ENCODE results near the gene VPS35L. TPM values are rescaled to one million over a fixed set of nuclear protein-coding genes. Genes with fewer than 3 reads are reported as not detected.

VPS35L gene
- total and polyA plus RNA-seq, 4 donors: 27.4 to 65.4 (median 47.1) TPM

DNA sequence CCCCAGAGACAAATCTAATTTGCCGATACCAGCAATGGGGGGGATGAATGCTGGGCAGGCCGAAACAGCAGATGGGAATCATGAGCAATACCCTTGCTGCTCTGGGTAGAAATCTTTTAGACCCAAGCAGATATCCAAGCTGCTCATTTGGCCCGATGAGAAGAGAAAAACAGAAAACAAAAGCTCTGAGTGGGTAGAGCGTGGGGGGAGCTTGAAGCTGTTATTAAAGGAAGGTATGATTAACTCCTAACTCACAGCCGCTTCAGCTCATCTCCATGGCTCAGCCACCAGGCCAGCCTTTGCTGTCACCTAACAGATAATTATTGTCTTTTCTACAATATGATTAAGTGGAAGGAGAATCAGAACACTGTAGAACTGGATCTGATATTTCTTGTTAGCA is 58.3 kb downstream of the VPS35L start:
- Histone ChIP-seq H3K36me3 (ENCODE audit: control insufficient read depth in 4 of 4, insufficient read depth in 4 of 4, low read length in 4 of 4) (peaks cover 4 to 31% (median 19%) of the 10 kb centered on the region in 4 donors), H3K9me3 (ENCODE audit: control insufficient read depth in 4 of 4, insufficient read depth in 3 of 4, low read length in 3 of 4) (peaks cover 0 to 2% (median 0%) of the 10 kb centered on the region in 4 donors), H3K4me1 (ENCODE audit: control insufficient read depth in 5 of 5, insufficient read depth in 5 of 5, low read length in 5 of 5) (no peaks in the 10 kb centered on the region), H3K9ac (ENCODE audit: insufficient read depth in 1 of 2, low read length in 2 of 2) (no peak overlapping the region), H3K27me3 (ENCODE audit: control insufficient read depth in 3 of 3, insufficient read depth in 3 of 3, low read length in 2 of 3) (no peaks in the 10 kb centered on the region), H3K4me3 (no peak overlapping the region), H3K27ac (ENCODE audit: low read depth in 1 of 2, low read length in 1 of 2) (no peak overlapping the region)
- 89 to 97% methylated on average over 5 of the region's 5 CpGs for WGBS, 2 donors
- no peak for TF ChIP-seq CTCF (IDR thresholded peaks at IDR 0.05; ENCODE audit: control extremely low read depth, extremely low read depth)
- no peak for DNase-seq
- no peak for ATAC-seq (ENCODE audit: insufficient read depth, low FRiP score)

DNA sequence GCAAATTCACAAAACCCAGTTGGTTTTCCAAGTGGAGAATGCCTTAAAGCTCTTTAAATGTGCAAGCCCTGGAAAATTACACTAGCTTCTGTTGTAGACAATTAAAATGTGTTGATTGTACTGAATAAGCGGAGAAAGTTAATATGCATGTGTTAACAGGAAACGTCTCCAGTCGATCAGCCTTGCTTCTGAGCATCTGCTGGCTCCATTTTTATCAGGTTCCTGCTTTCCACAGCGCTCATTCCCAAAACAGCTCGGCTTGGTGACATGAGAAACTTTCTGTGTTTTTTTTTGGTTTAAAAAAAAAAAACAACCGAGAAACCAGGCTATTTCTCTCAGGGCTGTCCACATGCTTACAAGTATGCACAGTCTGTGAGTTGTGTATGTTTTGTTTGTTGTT is 60.7 kb downstream of the VPS35L start:
- H3K36me3 ChIP-seq (ENCODE audit: control insufficient read depth in 4 of 4, insufficient read depth in 4 of 4, low read length in 4 of 4): peaks cover 8 to 25% (median 13%) of the 10 kb centered on the region in 4 donors
- H3K9me3 ChIP-seq (ENCODE audit: control insufficient read depth in 4 of 4, insufficient read depth in 3 of 4, low read length in 3 of 4): peaks cover 0 to 2% (median 0%) of the 10 kb centered on the region in 4 donors
- no peak for DNase-seq
- no peak overlapping the region for H3K27ac ChIP-seq (ENCODE audit: low read depth in 1 of 2, low read length in 1 of 2)
- no peak for TF ChIP-seq CTCF (IDR thresholded peaks at IDR 0.05; ENCODE audit: control extremely low read depth, extremely low read depth)
- H3K4me3 ChIP-seq: no peak overlapping the region
- no peak overlapping the region for H3K9ac ChIP-seq (ENCODE audit: insufficient read depth in 1 of 2, low read length in 2 of 2)
- no peaks in the 10 kb centered on the region for H3K27me3 ChIP-seq (ENCODE audit: control insufficient read depth in 3 of 3, insufficient read depth in 3 of 3, low read length in 2 of 3)
- no peaks in the 10 kb centered on the region for H3K4me1 ChIP-seq (ENCODE audit: control insufficient read depth in 5 of 5, insufficient read depth in 5 of 5, low read length in 5 of 5)
- 89 to 92% methylated on average over 6 of the region's 6 CpGs for WGBS, 2 donors
- no peak for ATAC-seq (ENCODE audit: insufficient read depth, low FRiP score)

GRCh38 chr16:19618876-19619275 is 63.4 kb downstream of the VPS35L start:
- DNase-seq: no peak
- Histone ChIP-seq H3K4me3 (no peak overlapping the region), H3K9ac (ENCODE audit: insufficient read depth in 1 of 2, low read length in 2 of 2) (no peak overlapping the region), H3K36me3 (ENCODE audit: control insufficient read depth in 4 of 4, insufficient read depth in 4 of 4, low read length in 4 of 4) (peaks cover 8 to 16% (median 15%) of the 10 kb centered on the region in 4 donors), H3K27me3 (ENCODE audit: control insufficient read depth in 3 of 3, insufficient read depth in 3 of 3, low read length in 2 of 3) (no peaks in the 10 kb centered on the region), H3K27ac (ENCODE audit: low read depth in 1 of 2, low read length in 1 of 2) (no peak overlapping the region), H3K9me3 (ENCODE audit: control insufficient read depth in 4 of 4, insufficient read depth in 3 of 4, low read length in 3 of 4) (peaks cover 0 to 2% (median 0%) of the 10 kb centered on the region in 4 donors), H3K4me1 (ENCODE audit: control insufficient read depth in 5 of 5, insufficient read depth in 5 of 5, low read length in 5 of 5) (no peaks in the 10 kb centered on the region)
- TF ChIP-seq CTCF (IDR thresholded peaks at IDR 0.05; ENCODE audit: control extremely low read depth, extremely low read depth): no peak
- 96 to 97% methylated on average over 9 of the region's 9 CpGs for WGBS, 2 donors
- no peak for ATAC-seq (ENCODE audit: insufficient read depth, low FRiP score)

DNA sequence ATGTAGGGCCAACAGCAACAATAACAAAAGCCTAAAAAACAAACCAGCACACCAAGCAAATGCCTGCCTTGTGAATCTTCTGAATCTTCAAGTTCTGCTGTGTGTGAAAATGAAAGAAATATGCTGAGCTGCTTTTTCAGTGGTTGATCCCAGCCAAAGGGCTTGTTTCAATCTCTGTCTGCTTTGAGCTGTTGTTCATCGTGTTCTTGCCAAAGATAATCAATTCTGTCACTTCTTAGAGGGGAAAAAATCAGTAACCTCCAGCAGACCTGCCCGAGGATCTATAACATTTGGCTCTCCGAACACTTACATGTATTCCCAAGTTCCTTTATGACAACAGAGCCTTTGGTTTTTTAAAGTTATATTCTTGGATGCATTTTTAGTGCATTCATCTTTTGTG is 65.9 kb downstream of the VPS35L start:
- DNase-seq: peak in 2 of 3 donors; percentile 29 to 57
- WGBS, 2 donors: 82 to 84% methylated on average over 3 of the region's 3 CpGs
- H3K36me3 ChIP-seq (ENCODE audit: control insufficient read depth in 4 of 4, insufficient read depth in 4 of 4, low read length in 4 of 4): peaks cover 8 to 21% (median 14%) of the 10 kb centered on the region in 4 donors

More for the DNA sequence above, 65.9 kb downstream of the VPS35L start:
- Histone ChIP-seq H3K27ac (ENCODE audit: low read depth in 1 of 2, low read length in 1 of 2) (no peak overlapping the region), H3K4me3 (no peak overlapping the region), H3K9me3 (ENCODE audit: control insufficient read depth in 4 of 4, insufficient read depth in 3 of 4, low read length in 3 of 4) (peaks cover 0 to 2% (median 0%) of the 10 kb centered on the region in 4 donors), H3K4me1 (ENCODE audit: control insufficient read depth in 5 of 5, insufficient read depth in 5 of 5, low read length in 5 of 5) (no peaks in the 10 kb centered on the region), H3K27me3 (ENCODE audit: control insufficient read depth in 3 of 3, insufficient read depth in 3 of 3, low read length in 2 of 3) (no peaks in the 10 kb centered on the region), H3K9ac (ENCODE audit: insufficient read depth in 1 of 2, low read length in 2 of 2) (no peak overlapping the region)
- no peak for ATAC-seq (ENCODE audit: insufficient read depth, low FRiP score)
- TF ChIP-seq CTCF (IDR thresholded peaks at IDR 0.05; ENCODE audit: control extremely low read depth, extremely low read depth): no peak
